Lung microvascular endothelial cell (primary cell): ENCODE measurements around the gene PTPRZ1. TPM values are rescaled to one million over a fixed set of nuclear protein-coding genes. Genes with fewer than 3 reads are reported as not detected.

Experiments used
- DNase-seq, 2 donors: peaks; one replicate each; pipeline versions ENCODE4 v3.0.0 to v3.0.0-alpha.2; 2010; ENCODE audit warnings: low read depth in 2 of 2
- total RNA-seq: library from RNA; depleted of rRNA; stranded (reverse); fragments of >200 nt; gene quantifications from 2 replicates; pipeline ENCODE4 v1.2.1, GENCODE V29; 2014

The PTPRZ1 gene
- not detected in 2 replicates for total RNA-seq

- peak; percentile 30 to 42 for DNase-seq
Measured at GRCh38 chr7:121872831-121873288, at the start of gene PTPRZ1. TSS of gene PTPRZ1 (plus strand) at chr7:121873161. CDS start at chr7:121873500, 339 bp downstream.

GRCh38 chr7:121824276-121824675 lies 48.7 kb upstream of the PTPRZ1 start:
- no peak for DNase-seq

- DNase-seq: no peak
Measured at GRCh38 chr7:121831351-121831750, 41.6 kb upstream of the PTPRZ1 start.

- no peak for DNase-seq
Measured at GRCh38 chr7:121831801-121832200, 41.2 kb upstream of the PTPRZ1 start.

- DNase-seq: peak in 1 of 2 donors; percentile 0
Measured at GRCh38 chr7:121832347-121832746, 40.6 kb upstream of the PTPRZ1 start.

GRCh38 chr7:121833991-121834390 lies 39.0 kb upstream of the PTPRZ1 start:
- no peak for DNase-seq

- DNase-seq: no peak
Measured at GRCh38 chr7:121837462-121837861, 35.5 kb upstream of the PTPRZ1 start.

GRCh38 chr7:121847041-121847440 lies 25.9 kb upstream of the PTPRZ1 start:
- DNase-seq: no peak

GRCh38 chr7:121853307-121853706 lies 19.7 kb upstream of the PTPRZ1 start:
- DNase-seq: no peak

- no peak for DNase-seq
Measured at GRCh38 chr7:121860953-121861352, 12.0 kb upstream of the PTPRZ1 start.

GRCh38 chr7:121862591-121862990 lies 10.4 kb upstream of the PTPRZ1 start:
- no peak for DNase-seq

GRCh38 chr7:121871188-121871587 lies 1.8 kb upstream of the PTPRZ1 start:
- DNase-seq: no peak

GRCh38 chr7:121873289-121874194 lies 581 bp downstream of the PTPRZ1 start:
- peak; percentile 12 to 14 for DNase-seq

- DNase-seq: peak in 1 of 2 donors; percentile 2
Measured at GRCh38 chr7:121874298-121874697, 1.3 kb downstream of the PTPRZ1 start.

- DNase-seq: no peak
Measured at GRCh38 chr7:121875203-121875602, 2.2 kb downstream of the PTPRZ1 start.

GRCh38 chr7:121876656-121877500 lies 3.9 kb downstream of the PTPRZ1 start:
- no peak for DNase-seq

- DNase-seq: no peak
Measured at GRCh38 chr7:121878918-121879464, 6.0 kb downstream of the PTPRZ1 start.

- no peak for DNase-seq
Measured at GRCh38 chr7:121879544-121879943, 6.6 kb downstream of the PTPRZ1 start.

GRCh38 chr7:121882731-121883130 lies 9.8 kb downstream of the PTPRZ1 start:
- DNase-seq: no peak

GRCh38 chr7:121885166-121885920 lies 12.4 kb downstream of the PTPRZ1 start:
- DNase-seq: no peak

GRCh38 chr7:121887634-121888033 lies 14.7 kb downstream of the PTPRZ1 start:
- no peak for DNase-seq
